HK-2 (cell line): ENCODE data around the gene SDHC.
A peak's percentile ranks its signal among the peaks of the same experiment; 100 is the strongest.
"Not testable (repeated sequence)": the region's sequence is repeated elsewhere in the genome, so short reads cannot be mapped to it uniquely, and the experiment has no call there.

ENCODE experiments used
- DNase-seq: peaks from one replicate; pipeline ENCODE4 v3.0.0-alpha.2; 2018; ENCODE audit not compliant: unreplicated experiment

SDHC gene

GRCh38 chr1:161311595-161312181 lies 2.5 kb upstream of the SDHC start:
- DNase-seq, result peak; percentile 51

- no peak for DNase-seq
Observed at GRCh38 chr1:161313554-161314200, 504 bp upstream of the SDHC start.

GRCh38 chr1:161315841-161316674 lies 1.9 kb downstream of the SDHC start:
- DNase-seq, result not testable (repeated sequence)

- DNase-seq, result no peak
Observed at GRCh38 chr1:161324020-161324419, 9.8 kb downstream of the SDHC start.

GRCh38 chr1:161330346-161330745 lies 16.2 kb downstream of the SDHC start:
- no peak for DNase-seq

- no peak for DNase-seq
Observed at GRCh38 chr1:161333166-161333565, 19.0 kb downstream of the SDHC start.

- DNase-seq, result no peak
Observed at GRCh38 chr1:161335796-161336195, 21.6 kb downstream of the SDHC start.

- DNase-seq, result no peak
Observed at GRCh38 chr1:161342177-161342576, 28.0 kb downstream of the SDHC start.

GRCh38 chr1:161342821-161343220 lies 28.6 kb downstream of the SDHC start:
- no peak for DNase-seq

GRCh38 chr1:161350671-161351070 lies 36.5 kb downstream of the SDHC start:
- no peak for DNase-seq

GRCh38 chr1:161351482-161351881 lies 37.3 kb downstream of the SDHC start:
- no peak for DNase-seq

- DNase-seq, result no peak
Observed at GRCh38 chr1:161357073-161357472, 42.9 kb downstream of the SDHC start.

GRCh38 chr1:161359291-161359690 lies 45.1 kb downstream of the SDHC start:
- DNase-seq, result no peak

GRCh38 chr1:161364332-161364731 lies 50.2 kb downstream of the SDHC start:
- DNase-seq, result no peak

GRCh38 chr1:161365207-161365606 lies 51.0 kb downstream of the SDHC start:
- no peak for DNase-seq

GRCh38 chr1:161367684-161368400 lies 53.7 kb downstream of the SDHC start, which contains the start of gene CFAP126:
TSS of gene CFAP126 (minus strand) at chr1:161367876. CDS start at chr1:161367868, 8 bp downstream.
- DNase-seq, result peak; percentile 40

GRCh38 chr1:161373442-161373841 lies 59.3 kb downstream of the SDHC start:
- DNase-seq, result no peak

GRCh38 chr1:161374373-161374772 lies 60.2 kb downstream of the SDHC start:
- DNase-seq, result no peak

- DNase-seq, result no peak
Observed at GRCh38 chr1:161378014-161378413, 63.8 kb downstream of the SDHC start.

- DNase-seq, result no peak
Observed at GRCh38 chr1:161379071-161379470, 64.9 kb downstream of the SDHC start.

GRCh38 chr1:161381707-161382106 lies 67.5 kb downstream of the SDHC start:
- DNase-seq, result no peak
